Heart left ventricle (tissue), 16 donors: Measurements from ENCODE around the gene NCKAP1. TPM values are rescaled to one million over a fixed set of nuclear protein-coding genes. Genes with fewer than 3 reads are reported as not detected.

Source experiments
- ATAC-seq, 4 donors: fragments of 200-7000 bp; cut with Tn5 transposase; one replicate each; pipeline ENCODE4 v1.9.1; 2020 to 2022; ENCODE audit warnings: moderate library complexity in 4 of 4, mild to moderate bottlenecking in 3 of 4, moderate number of reproducible peaks in 1 of 4
- DNase-seq, 5 donors: peaks; one replicate each; pipeline ENCODE4 v3.0.0-alpha.2; 2020
- H3K27ac ChIP-seq, 12 donors: fragments of 200-600 bp; sonication (generic) in 4 of 12; one replicate each; pipeline versions ENCODE4 v1.5.0 to v1.8.0; 2016 to 2022; ENCODE audit warnings: mild to moderate bottlenecking in 2 of 12
- H3K27me3 ChIP-seq, 9 donors: fragments of 200-600 bp; sonication (generic) in 2 of 9; one replicate each; pipeline versions ENCODE4 v1.5.1 to v1.8.0; 2016 to 2022; ENCODE audit warnings: mild to moderate bottlenecking in 3 of 9
- H3K36me3 ChIP-seq, 9 donors: fragments of 200-600 bp; sonication (generic) in 2 of 9; one replicate each; pipeline versions ENCODE4 v1.5.0 to v1.8.0; 2018 to 2022; ENCODE audit warnings: mild to moderate bottlenecking in 2 of 9
- H3K4me1 ChIP-seq, 12 donors: fragments of 200-600 bp; sonication (generic) in 4 of 12; one replicate each; pipeline versions ENCODE4 v1.5.0 to v1.8.0; 2016 to 2022; ENCODE audit warnings: mild to moderate bottlenecking in 3 of 12
- H3K4me3 ChIP-seq, 12 donors: fragments of 200-600 bp; sonication (generic) in 4 of 12; one replicate each; pipeline versions ENCODE4 v1.5.0 to v1.8.0; 2017 to 2022; ENCODE audit warnings: mild to moderate bottlenecking in 9 of 12, moderate library complexity in 4 of 12
- H3K9me3 ChIP-seq, 12 donors: fragments of 200-600 bp; sonication (generic) in 4 of 12; one replicate each; pipeline versions ENCODE4 v1.5.0 to v1.8.0; 2016 to 2022; ENCODE audit warnings: mild to moderate bottlenecking in 1 of 12
- CTCF ChIP-seq, 12 donors: fragments of 200-600 bp; sonication (generic) in 4 of 12; IDR thresholded peaks; one replicate each; pipeline versions ENCODE4 v1.5.0 to v1.8.0; 2018 to 2022; ENCODE audit warnings: antibody characterized with exemption in 12 of 12, mild to moderate bottlenecking in 5 of 12
- POLR2A ChIP-seq, 2 donors: fragments of 450-650 bp; IDR thresholded peaks; one replicate each; pipeline ENCODE4 v1.6.1; 2017; ENCODE audit warnings: antibody characterized with exemption in 2 of 2, mild to moderate bottlenecking in 2 of 2, moderate library complexity in 2 of 2
- whole genome bisulfite sequencing, 4 donors: extraction: QIAGEN DNeasy Blood & Tissue Kit in 2 of 4; methylation state at CpG; one replicate each; pipeline versions ENCODE4 v1.1.5 to v1.1.7; 2013 to 2018; 5-methylcytosine and 5-hydroxymethylcytosine counted together
- intact Hi-C, 10 donors: fragments of 100-400 bp; cut with DNase I; formaldehyde crosslinking; loops; one replicate each; pipeline versions ENCODE4 v1.11.1 to v1.14.2; 2022
- polyA plus RNA-seq, 2 donors: library from polyadenylated mRNA; stranded (reverse); fragments of 200-250 nt; gene quantifications; one replicate each; pipeline ENCODE4 v1.2.3, GENCODE V29; 2013
- total RNA-seq, 9 donors: library from RNA; depleted of rRNA in 2 of 9; stranded (reverse); fragments of >200 nt in 2 of 9; fragmentation: NEBNext Ultra II Directional in 3 of 9; extraction: Animal tissue kit (Norgen Biotek cat#: 25700) in 3 of 9; gene quantifications; one replicate each; pipeline versions ENCODE4 v1.1.0 to v1.2.4, GENCODE V29; 2016 to 2023
- donor health status: ischemic (EF 13 %, LVEDD 7.1; RV severe dilation, severe dysfunction).
- donor health status: healthy with polysubstance abuse.
- donor health status: DM: no; HTN: yes; CAD: no.
- donor health status: DM: no; HTN: no; CAD: no.
- donor health status: ischemic (EF 25% LVEDD 6.9; RV normal size, moderate dysfunction).
- donor health status: ischemic (EF 25% LVEDD 5.7; RV mildly dilated, moderate dysfunction).
- donor health status: healthy.
- donor health status: DM: yes; HTN: yes; CAD: no.
- donor health status: ischemic (EF 35%, LVEDD 5.7; RV mildly dilated, moderate dysfunction).
- donor health status: nonischemic (EF 11% LVEDD 7.7; RV severe dilation, severe dysfunction).
- donor health status: DM: yes; HTN: yes; CAD: no.
- donor health status: PGD.
- donor health status: ischemic (EF 29% LVEDD 5.4; RV normal size, mild dysfunction).
- donor health status: nonischemic (EF 23%, LVEDD 6.1; RV moderate dilation, normal function).

Gene NCKAP1
- total and polyA plus RNA-seq, 11 donors = 33.5 to 168 (median 138) TPM

- no peak for DNase-seq
- peaks cover 0 to 13% (median 0%) of the 10 kb centered on the region in 9 donors for H3K36me3 ChIP-seq
- H3K27ac ChIP-seq = no peak overlapping the region
- 91 to 100% (median 98%) methylated on average over 1 of the region's 1 CpG for WGBS, 4 donors
- intact Hi-C loops = no loop called here
- H3K27me3 ChIP-seq = peaks cover 0 to 60% (median 0%) of the 10 kb centered on the region in 9 donors
- TF ChIP-seq POLR2A (IDR thresholded peaks at IDR 0.05) = no peak
- no peak for TF ChIP-seq CTCF (IDR thresholded peaks at IDR 0.05)
- no peak for ATAC-seq
- H3K9me3 ChIP-seq = no peaks in the 10 kb centered on the region
- no peak overlapping the region for H3K4me3 ChIP-seq
- peaks cover 7 to 90% (median 52%) of the 10 kb centered on the region in 12 donors for H3K4me1 ChIP-seq
Measured at GRCh38 chr2:183027443-183027842, 10.8 kb downstream of the NCKAP1 start.

GRCh38 chr2:183026424-183026823 lies 11.8 kb downstream of the NCKAP1 start:
- H3K27me3 ChIP-seq = peaks cover 0 to 53% (median 0%) of the 10 kb centered on the region in 9 donors
- intact Hi-C loops = no loop called here
- DNase-seq = no peak
- no peak for ATAC-seq
- TF ChIP-seq POLR2A (IDR thresholded peaks at IDR 0.05) (no peak), CTCF (IDR thresholded peaks at IDR 0.05) (no peak)
- H3K4me3 ChIP-seq = no peak overlapping the region
- H3K9me3 ChIP-seq = no peaks in the 10 kb centered on the region
- H3K4me1 ChIP-seq = peaks cover under 1 to 90% (median 50%) of the 10 kb centered on the region in 12 donors
- WGBS, 4 donors = 56 to 75% (median 67%) methylated on average over 2 of the region's 2 CpGs
- H3K27ac ChIP-seq = no peak overlapping the region
- peaks cover 0 to 22% (median 2%) of the 10 kb centered on the region in 9 donors for H3K36me3 ChIP-seq

- no peak for ATAC-seq
- H3K9me3 ChIP-seq = no peaks in the 10 kb centered on the region
Measured at GRCh38 chr2:183025993-183026392, 12.3 kb downstream of the NCKAP1 start.

More at GRCh38 chr2:183025993-183026392, 12.3 kb downstream of the NCKAP1 start:
- intact Hi-C loops = no loop called here
- H3K27ac ChIP-seq = no peak overlapping the region
- H3K36me3 ChIP-seq = peaks cover 0 to 26% (median 4%) of the 10 kb centered on the region in 9 donors
- H3K4me3 ChIP-seq = no peak overlapping the region
- H3K4me1 ChIP-seq = peaks cover 0 to 85% (median 48%) of the 10 kb centered on the region in 12 donors
- no peak for DNase-seq
- H3K27me3 ChIP-seq = peaks cover 0 to 51% (median 0%) of the 10 kb centered on the region in 9 donors
- 92 to 97% (median 96%) methylated on average over 3 of the region's 3 CpGs for WGBS, 4 donors
- TF ChIP-seq CTCF (IDR thresholded peaks at IDR 0.05) (no peak), POLR2A (IDR thresholded peaks at IDR 0.05) (no peak)
